Lower lobe of right lung (tissue), 2 donors: ENCODE results near the gene RUNX3. TPM values are rescaled to one million over a fixed set of nuclear protein-coding genes. Genes with fewer than 3 reads are reported as not detected.

ENCODE experiments used
- ATAC-seq, 2 donors: fragments of 200-7000 bp; cut with Tn5 transposase; one replicate each; pipeline ENCODE4 v1.9.1; 2020 to 2022; ENCODE audit warnings: mild to moderate bottlenecking in 2 of 2, moderate library complexity in 2 of 2
- DNase-seq: peaks from one replicate; pipeline ENCODE4 v3.0.0-alpha.2; 2020
- H3K27ac ChIP-seq: fragments of 200-600 bp; one replicate; pipeline ENCODE4 v1.8.0; 2022
- H3K27me3 ChIP-seq: fragments of 200-600 bp; one replicate; pipeline ENCODE4 v1.8.0; 2022; ENCODE audit warnings: low read depth
- H3K36me3 ChIP-seq: fragments of 200-600 bp; one replicate; pipeline ENCODE4 v1.8.0; 2022; ENCODE audit warnings: mild to moderate bottlenecking
- H3K4me1 ChIP-seq: fragments of 200-600 bp; one replicate; pipeline ENCODE4 v1.8.0; 2022
- H3K4me3 ChIP-seq: fragments of 200-600 bp; one replicate; pipeline ENCODE4 v1.8.0; 2022; ENCODE audit warnings: mild to moderate bottlenecking
- H3K9me3 ChIP-seq: fragments of 200-600 bp; one replicate; pipeline ENCODE4 v1.8.0; 2022
- CTCF ChIP-seq: fragments of 200-600 bp; IDR thresholded peaks from one replicate; pipeline ENCODE4 v1.8.0; 2022; ENCODE audit warnings: antibody characterized with exemption, mild to moderate bottlenecking
- intact Hi-C: fragments of 100-400 bp; cut with DNase I; formaldehyde crosslinking; loops from one replicate; pipeline ENCODE4 v1.11.0; 2022
- total RNA-seq: library from RNA; stranded (reverse); fragmentation: NEBNext Ultra II Directional; extraction: Animal tissue kit (Norgen Biotek cat#: 25700); gene quantifications from one replicate; pipeline ENCODE4 v1.2.1, GENCODE V29; 2021
- donor health status: DM: no; HTN: yes; CAD: no; lungs with severe emphysema.

Gene RUNX3
- total RNA-seq, 1 donor from 2014 or later = 13.1 TPM

GRCh38 chr1:24915816-24916602 lies 14.1 kb downstream of the RUNX3 start:
- no peaks in the 10 kb centered on the region for H3K9me3 ChIP-seq
- intact Hi-C loops = no loop called here
- no peaks in the 10 kb centered on the region for H3K27me3 ChIP-seq
- DNase-seq = no peak
- no peak overlapping the region for H3K4me3 ChIP-seq
- TF ChIP-seq CTCF = no peak
- no peak for ATAC-seq
- H3K4me1 ChIP-seq = no peaks in the 10 kb centered on the region
- H3K36me3 ChIP-seq = peaks cover 4% of the 10 kb centered on the region
- no peak overlapping the region for H3K27ac ChIP-seq

GRCh38 chr1:24914226-24915069 lies 15.6 kb downstream of the RUNX3 start:
- intact Hi-C loops = no loop called here
- peaks cover 4% of the 10 kb centered on the region for H3K36me3 ChIP-seq
- no peak for ATAC-seq
- H3K4me3 ChIP-seq = no peak overlapping the region
- H3K4me1 ChIP-seq = no peaks in the 10 kb centered on the region
- TF ChIP-seq CTCF = no peak
- DNase-seq = no peak
- no peak overlapping the region for H3K27ac ChIP-seq
- no peaks in the 10 kb centered on the region for H3K27me3 ChIP-seq
- no peaks in the 10 kb centered on the region for H3K9me3 ChIP-seq

- intact Hi-C loops = no loop called here
- H3K36me3 ChIP-seq = no peaks in the 10 kb centered on the region
- no peak for TF ChIP-seq CTCF
- H3K27ac ChIP-seq = no peak overlapping the region
- no peak for DNase-seq
- H3K4me1 ChIP-seq = no peaks in the 10 kb centered on the region
- no peak for ATAC-seq
- H3K4me3 ChIP-seq = no peak overlapping the region
- no peaks in the 10 kb centered on the region for H3K27me3 ChIP-seq
- no peaks in the 10 kb centered on the region for H3K9me3 ChIP-seq
Measured at GRCh38 chr1:24913616-24914225, 16.4 kb downstream of the RUNX3 start.

GRCh38 chr1:24913274-24913604 lies 16.8 kb downstream of the RUNX3 start:
- ATAC-seq (no peak), DNase-seq (no peak)
- Histone ChIP-seq H3K27me3 (no peaks in the 10 kb centered on the region), H3K4me3 (no peak overlapping the region), H3K9me3 (no peaks in the 10 kb centered on the region), H3K27ac (no peak overlapping the region), H3K4me1 (no peaks in the 10 kb centered on the region), H3K36me3 (no peaks in the 10 kb centered on the region)
- intact Hi-C loops = no loop called here
- TF ChIP-seq CTCF = no peak

GRCh38 chr1:24912376-24913273 lies 17.5 kb downstream of the RUNX3 start:
- no peak overlapping the region for H3K4me3 ChIP-seq
- ATAC-seq = no peak
- no peaks in the 10 kb centered on the region for H3K36me3 ChIP-seq
- no peaks in the 10 kb centered on the region for H3K9me3 ChIP-seq
- TF ChIP-seq CTCF = no peak
- H3K27ac ChIP-seq = peak overlapping the region; percentile 5
- no peak for DNase-seq
- intact Hi-C loops = no loop called here
- no peaks in the 10 kb centered on the region for H3K4me1 ChIP-seq
- H3K27me3 ChIP-seq = no peaks in the 10 kb centered on the region
